HCT116 (cell line): ENCODE data around the gene CRIP2. TPM values are rescaled to one million over a fixed set of nuclear protein-coding genes. Genes with fewer than 3 reads are reported as not detected.

Experiments
- ATAC-seq: fragments of 200-7000 bp; cut with Tn5 transposase; 2 replicates; pipeline ENCODE4 v1.9.1; 2020; ENCODE audit warnings: mild to moderate bottlenecking, moderate library complexity
- BruUV-seq: library from RNA; stranded (reverse); fragments of 400-500 nt; replicated peaks from 2 replicates; lab custom pipeline; 2021; lab: Mats Ljungman, UMichigan
- CTCF ChIA-PET: fragments of 300-600 bp; sonication (Branson Sonifier 250); formaldehyde crosslinking; loops from one replicate; lab custom pipeline; 2021; ENCODE audit warnings: antibody characterized with exemption; lab: Charles Lee
- POLR2A ChIA-PET: fragments of 300-600, 350-600 bp; sonication (Branson Sonifier 250); formaldehyde crosslinking; loops from one replicate; lab custom pipeline; 2021; ENCODE audit warnings: antibody characterized with exemption; lab: Charles Lee
- RAD21 ChIA-PET, 2 experiments: fragments of 300-600 bp; sonication (Branson Sonifier 250); formaldehyde crosslinking; loops; one replicate each; lab custom pipeline; 2023; ENCODE audit warnings: low total read pairs in 2 of 2; ENCODE audit not compliant: uncharacterized antibody in 2 of 2, unreplicated experiment in 2 of 2, low non-redundant PET in 1 of 2; lab: Charles Lee
- DNase-seq: peaks from one replicate; pipeline ENCODE4 v3.0.0-alpha.2; 2010; ENCODE audit warnings: low read depth, low spot score
- H2AFZ ChIP-seq: fragments of 200-600 bp; shearing (Covaris generic), sonication (generic); 2 replicates; pipeline ENCODE4 v1.6.1; 2017; ENCODE audit warnings: low read depth, mixed run types, mixed read lengths, antibody characterized with exemption, low read length; ENCODE audit not compliant: poor library complexity, severe bottlenecking
- H3K27ac ChIP-seq: 2 replicates; pipeline ENCODE4 v1.5.1; 2012; ENCODE audit warnings: low read depth, low read length
- H3K27me3 ChIP-seq: fragments of 200-600 bp; sonication (generic); 2 replicates; pipeline ENCODE4 v1.6.1; 2016; ENCODE audit warnings: mixed run types, low read length, mixed read lengths; ENCODE audit not compliant: insufficient read depth
- H3K36me3 ChIP-seq, 2 experiments: fragments of 200-500 bp in 1 of 2; fragments of 200-600 bp in 1 of 2; sonication (Bioruptor generic) in 1 of 2; sonication (generic) in 1 of 2; 2 replicates each; pipeline versions ENCODE4 v1.5.1 to v1.6.1; 2014 to 2016; ENCODE audit warnings: low read length in 2 of 2, inconsistent platforms in 1 of 2, mixed read lengths in 1 of 2, mixed run types in 1 of 2; ENCODE audit not compliant: insufficient read depth in 2 of 2, control insufficient read depth in 1 of 2
- H3K4me1 ChIP-seq, 2 experiments: fragments of 200-600 bp in 1 of 2; sonication (generic) in 1 of 2; 2 replicates each; pipeline versions ENCODE4 v1.5.1 to v1.6.1; 2012 to 2017; ENCODE audit warnings: low read length in 2 of 2, inconsistent platforms in 1 of 2, mild to moderate bottlenecking in 1 of 2, mixed read lengths in 1 of 2, mixed run types in 1 of 2, moderate library complexity in 1 of 2; ENCODE audit not compliant: insufficient read depth in 2 of 2, control insufficient read depth in 1 of 2
- H3K4me2 ChIP-seq: fragments of 200-600 bp; sonication (generic); 2 replicates; pipeline ENCODE4 v1.6.1; 2017; ENCODE audit warnings: mixed run types, low read length, mixed read lengths
- H3K4me3 ChIP-seq, 2 experiments: fragments of 200-600 bp in 1 of 2; sonication (generic) in 1 of 2; replicated peaks in 1 of 2; 2 replicates each; pipeline ENCODE4 v1.5.1; 2011 to 2016; ENCODE audit warnings: low read length in 2 of 2, control low read depth in 1 of 2, low read depth in 1 of 2, mild to moderate bottlenecking in 1 of 2, mixed read lengths in 1 of 2, mixed run types in 1 of 2
- H3K79me2 ChIP-seq: fragments of 200-600 bp; sonication (generic); 2 replicates; pipeline ENCODE4 v1.6.1; 2017; ENCODE audit warnings: mild to moderate bottlenecking, mixed run types, low read length, moderate library complexity, mixed read lengths; ENCODE audit not compliant: insufficient read depth
- H3K9ac ChIP-seq: fragments of 200-600 bp; sonication (generic); 2 replicates; pipeline ENCODE4 v1.6.1; 2016; ENCODE audit warnings: low read length, mixed read lengths
- H3K9me2 ChIP-seq: fragments of 200-600 bp; sonication (generic), shearing (Covaris generic); 2 replicates; pipeline ENCODE4 v1.6.1; 2017; ENCODE audit warnings: mixed run types, mild to moderate bottlenecking, moderate library complexity; ENCODE audit not compliant: insufficient read depth
- H3K9me3 ChIP-seq, 2 experiments: fragments of 200-500 bp in 1 of 2; fragments of 200-600 bp in 1 of 2; sonication (Bioruptor generic) in 1 of 2; sonication (generic) in 1 of 2; 2 replicates each; pipeline ENCODE4 v1.6.1; 2014 to 2017; ENCODE audit warnings: low read length in 2 of 2, mixed read lengths in 2 of 2, inconsistent platforms in 1 of 2, low read depth in 1 of 2, mild to moderate bottlenecking in 1 of 2, mixed run types in 1 of 2, moderate library complexity in 1 of 2; ENCODE audit not compliant: control insufficient read depth in 1 of 2, insufficient read depth in 1 of 2
- H4K20me1 ChIP-seq: fragments of 200-600 bp; sonication (generic), shearing (Covaris generic); 2 replicates; pipeline ENCODE4 v1.6.1; 2017; ENCODE audit warnings: mixed run types, mild to moderate bottlenecking, moderate library complexity; ENCODE audit not compliant: insufficient read depth
- ATF3 ChIP-seq: IDR thresholded peaks from 2 replicates; pipeline ENCODE4 v1.6.1; 2012
- CBX3 ChIP-seq: IDR thresholded peaks from 2 replicates; pipeline ENCODE4 v1.6.1; 2012; ENCODE audit warnings: low read depth
- CEBPB ChIP-seq: IDR thresholded peaks from 2 replicates; pipeline ENCODE4 v1.6.1; 2012; ENCODE audit warnings: low read depth
- CTCF ChIP-seq, 3 experiments: fragments of 200-600 bp in 1 of 3; sonication (generic) in 1 of 3; IDR thresholded peaks in 2 of 3; conservative IDR thresholded peaks in 1 of 3; 2 replicates each; pipeline ENCODE4 v1.5.1; 2012 to 2017; ENCODE audit warnings: low read depth in 2 of 3, low read length in 2 of 3, antibody characterized with exemption in 1 of 3, borderline replicate concordance in 1 of 3, control low read depth in 1 of 3, mild to moderate bottlenecking in 1 of 3, mixed read lengths in 1 of 3, mixed run types in 1 of 3, moderate library complexity in 1 of 3; ENCODE audit not compliant: insufficient read depth in 1 of 3
- EGR1 ChIP-seq: IDR thresholded peaks from 2 replicates; pipeline ENCODE4 v1.6.1; 2012; ENCODE audit warnings: low read depth
- EZH2 ChIP-seq: fragments of 200-600 bp; sonication (generic); IDR thresholded peaks from 2 replicates; pipeline ENCODE4 v1.6.1; 2017; ENCODE audit warnings: antibody characterized with exemption, mixed run types
- EZH2phosphoT487 ChIP-seq: fragments of 200-600 bp; IDR thresholded peaks from 2 replicates; pipeline ENCODE4 v1.6.1; 2018; ENCODE audit warnings: antibody characterized with exemption, borderline replicate concordance
- JUND ChIP-seq: IDR thresholded peaks from 2 replicates; pipeline ENCODE4 v1.6.1; 2012
- MAX ChIP-seq: IDR thresholded peaks from 2 replicates; pipeline ENCODE4 v1.6.1; 2012
- POLR2A ChIP-seq: IDR thresholded peaks from 2 replicates; pipeline ENCODE4 v1.7.0; 2011; ENCODE audit warnings: borderline replicate concordance; ENCODE audit not compliant: insufficient read depth, insufficient read length; ENCODE audit errors: extremely low read depth
- POLR2AphosphoS5 ChIP-seq: IDR thresholded peaks from 2 replicates; pipeline ENCODE4 v1.6.1; 2011; ENCODE audit warnings: mild to moderate bottlenecking, low read depth, low read length, moderate library complexity
- TCF7L2 ChIP-seq: IDR thresholded peaks from 2 replicates; pipeline ENCODE4 v1.7.0; 2011; ENCODE audit warnings: borderline replicate concordance, inconsistent platforms; ENCODE audit not compliant: insufficient read depth, insufficient read length; ENCODE audit errors: extremely low read depth
- ZFX ChIP-seq: fragments of 450-650 bp; IDR thresholded peaks from 2 replicates; pipeline ENCODE4 v1.6.1; 2017
- ZNF274 ChIP-seq: fragments of 200-500 bp; sonication (Bioruptor generic); IDR thresholded peaks from 2 replicates; pipeline ENCODE4 v1.6.1; 2014; ENCODE audit warnings: mild to moderate bottlenecking, low read depth, low read length, inconsistent platforms
- intact Hi-C: fragments of 100-400 bp; cut with micrococcal nuclease; formaldehyde crosslinking; loops from 2 replicates; pipeline ENCODE4 v1.10.0; 2022
- total RNA-seq: library from RNA; stranded (reverse); gene quantifications from one replicate; pipeline ENCODE4 v1.2.1, GENCODE V29; 2021; ENCODE audit not compliant: unreplicated experiment

The CRIP2 gene
- total RNA-seq, 1 experiment from 2014 or later: 31.1 TPM

GRCh38 chr14:105495990-105496830 is 21.6 kb downstream of the CRIP2 start:
- ChIA-PET RAD21 (no interaction called here), POLR2A (no interaction called here), CTCF (no interaction called here)
- 0 out of 4 replicates have a peak, but pooled peaks cover 0 to 3% of the 10 kb centered on the region in 2 experiments for H3K36me3 ChIP-seq
- no peak overlapping the region for H3K9ac ChIP-seq
- no peak overlapping the region; the same call in 1 of the 2 replicates for H3K27ac ChIP-seq
- H3K27me3 ChIP-seq: no peaks in the 10 kb centered on the region
- peaks cover 13% of the 10 kb centered on the region for H3K79me2 ChIP-seq
- H4K20me1 ChIP-seq: no peaks in the 10 kb centered on the region; the same call in 1 of the 2 replicates
- H3K4me3 ChIP-seq: no peak overlapping the region
- H3K4me2 ChIP-seq: no peak overlapping the region
- H3K9me2 ChIP-seq: no peaks in the 10 kb centered on the region
- no peaks in the 10 kb centered on the region for H3K9me3 ChIP-seq
- no peak overlapping the region for H2AFZ ChIP-seq
- no peak for ATAC-seq
- DNase-seq: no peak
- peaks cover 4 to 9% of the 10 kb centered on the region in 2 experiments; a peak in 3 of 4 replicates for H3K4me1 ChIP-seq
- intact Hi-C loops: no loop called here
- BruUV-seq: no TSS peak
- no peak for TF ChIP-seq JUND
- TF ChIP-seq ZFX: no peak
- TF ChIP-seq EZH2: no peak
- TF ChIP-seq CBX3: no peak
- TF ChIP-seq POLR2A: no peak
- TF ChIP-seq CTCF (IDR thresholded peaks at IDR 0.05 in 2 of 3, conservative IDR thresholded peaks at IDR 0.05 in 1 of 3; ENCODE audit: borderline replicate concordance in 1 of 3, insufficient read depth in 1 of 3, low read depth in 2 of 3, low read length in 2 of 3): no peak
- TF ChIP-seq TCF7L2: no peak
- no peak for TF ChIP-seq POLR2AphosphoS5
- no peak for TF ChIP-seq EGR1
- no peak for TF ChIP-seq EZH2phosphoT487
- TF ChIP-seq CEBPB: no peak
- no peak for TF ChIP-seq ZNF274
- TF ChIP-seq ATF3: no peak
- TF ChIP-seq MAX: no peak
